Peyer's patch (tissue), 4 donors: ENCODE results near the gene PHEX. TPM values are rescaled to one million over a fixed set of nuclear protein-coding genes. Genes with fewer than 3 reads are reported as not detected.

Source experiments
- DNase-seq, 3 donors: peaks; one replicate each; pipeline ENCODE4 v3.0.0-alpha.2; 2017 to 2019
- H3K27ac ChIP-seq, 4 donors: fragments of 200-600 bp; sonication (generic); one replicate each; pipeline ENCODE4 v1.5.1; 2016 to 2019
- H3K27me3 ChIP-seq, 2 donors: fragments of 200-600 bp; sonication (generic); one replicate each; pipeline ENCODE4 v1.5.1; 2019
- H3K36me3 ChIP-seq, 3 donors: fragments of 200-600 bp; sonication (generic); one replicate each; pipeline ENCODE4 v1.5.1; 2016 to 2019
- H3K4me1 ChIP-seq, 4 donors: fragments of 200-600 bp; sonication (generic); one replicate each; pipeline ENCODE4 v1.5.1; 2016 to 2019
- H3K4me3 ChIP-seq, 4 donors: fragments of 200-600 bp; sonication (generic); 1 replicate in 3 of 4; 2 replicates in 1 of 4; pipeline ENCODE4 v1.5.1; 2016 to 2019; ENCODE audit warnings: mild to moderate bottlenecking in 1 of 4
- H3K9me3 ChIP-seq, 4 donors: fragments of 200-600 bp; sonication (generic); one replicate each; pipeline ENCODE4 v1.5.1; 2016 to 2019; ENCODE audit warnings: mild to moderate bottlenecking in 1 of 4
- POLR2A ChIP-seq, 2 donors: fragments of 450-650 bp; IDR thresholded peaks; one replicate each; pipeline ENCODE4 v1.5.1; 2017; ENCODE audit warnings: antibody characterized with exemption in 2 of 2, mild to moderate bottlenecking in 2 of 2, moderate library complexity in 2 of 2
- total RNA-seq, 4 donors: library from RNA; depleted of rRNA; stranded (reverse); fragments of >200 nt; gene quantifications; one replicate each; pipeline ENCODE4 v1.1.0, GENCODE V29; 2016
- TF ChIP-seq, protein P1 (sequence below), 6 experiments: fragments of 450-650 bp in 4 of 6; fragments of 200-600 bp in 2 of 6; sonication (generic) in 1 of 6; IDR thresholded peaks; one replicate each; pipeline ENCODE4 v1.5.1; 2017 to 2019; ENCODE audit warnings: antibody characterized with exemption in 6 of 6, mild to moderate bottlenecking in 3 of 6, moderate library complexity in 1 of 6

PHEX gene
- total RNA-seq, 4 donors from 2014 or later, result 2.4 to 20.7 (median 8.7) TPM; not detected in 1

DNA sequence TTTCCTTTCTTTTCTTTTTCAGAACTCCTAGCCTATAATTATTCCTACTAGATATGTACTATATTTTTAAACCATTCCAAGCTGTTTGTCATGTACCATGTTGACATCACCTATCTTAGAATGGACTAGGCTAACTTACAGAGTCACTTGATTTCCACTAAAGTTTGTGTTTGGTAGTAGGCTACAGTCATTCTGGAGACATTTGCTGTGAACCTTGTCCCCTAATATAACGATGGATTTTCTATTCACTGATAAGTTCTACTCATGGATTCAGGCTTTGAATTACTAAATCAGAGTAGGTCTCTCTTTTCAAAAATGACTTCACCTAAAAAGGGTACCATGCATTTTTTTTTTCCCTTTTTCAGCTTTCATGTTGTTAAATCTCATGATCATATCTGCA, 93.4 kb downstream of the PHEX start:
- DNase-seq, result no peak
- no peak overlapping the region for H3K4me3 ChIP-seq
- no peak for TF ChIP-seq POLR2A (IDR thresholded peaks at IDR 0.05)
- TF ChIP-seq, protein P1, sequence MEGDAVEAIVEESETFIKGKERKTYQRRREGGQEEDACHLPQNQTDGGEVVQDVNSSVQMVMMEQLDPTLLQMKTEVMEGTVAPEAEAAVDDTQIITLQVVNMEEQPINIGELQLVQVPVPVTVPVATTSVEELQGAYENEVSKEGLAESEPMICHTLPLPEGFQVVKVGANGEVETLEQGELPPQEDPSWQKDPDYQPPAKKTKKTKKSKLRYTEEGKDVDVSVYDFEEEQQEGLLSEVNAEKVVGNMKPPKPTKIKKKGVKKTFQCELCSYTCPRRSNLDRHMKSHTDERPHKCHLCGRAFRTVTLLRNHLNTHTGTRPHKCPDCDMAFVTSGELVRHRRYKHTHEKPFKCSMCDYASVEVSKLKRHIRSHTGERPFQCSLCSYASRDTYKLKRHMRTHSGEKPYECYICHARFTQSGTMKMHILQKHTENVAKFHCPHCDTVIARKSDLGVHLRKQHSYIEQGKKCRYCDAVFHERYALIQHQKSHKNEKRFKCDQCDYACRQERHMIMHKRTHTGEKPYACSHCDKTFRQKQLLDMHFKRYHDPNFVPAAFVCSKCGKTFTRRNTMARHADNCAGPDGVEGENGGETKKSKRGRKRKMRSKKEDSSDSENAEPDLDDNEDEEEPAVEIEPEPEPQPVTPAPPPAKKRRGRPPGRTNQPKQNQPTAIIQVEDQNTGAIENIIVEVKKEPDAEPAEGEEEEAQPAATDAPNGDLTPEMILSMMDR (IDR thresholded peaks at IDR 0.05), result no peak
- no peaks in the 10 kb centered on the region for H3K27me3 ChIP-seq
- H3K9me3 ChIP-seq, result no peaks in the 10 kb centered on the region
- no peak overlapping the region for H3K27ac ChIP-seq
- H3K36me3 ChIP-seq, result no peaks in the 10 kb centered on the region
- H3K4me1 ChIP-seq, result no peaks in the 10 kb centered on the region

DNA sequence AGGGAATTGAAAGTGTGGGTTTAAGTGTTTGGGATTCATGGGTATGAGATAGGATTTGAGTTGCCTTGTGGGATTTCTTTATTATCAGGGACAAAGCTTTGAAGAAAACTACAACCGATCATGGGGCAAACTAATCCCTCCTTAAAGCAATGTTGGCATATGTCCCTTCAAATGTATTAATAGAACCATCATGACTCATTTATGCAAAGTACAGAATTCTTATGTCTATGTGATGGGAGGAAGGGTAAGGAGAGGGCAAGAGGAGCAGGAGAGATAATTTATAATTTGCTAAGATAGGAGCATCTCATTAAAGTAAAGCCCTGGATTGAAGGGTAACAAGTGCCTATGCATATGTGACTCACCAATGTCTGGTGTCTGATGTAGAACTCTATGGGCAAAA, 94.2 kb downstream of the PHEX start:
- Histone ChIP-seq H3K9me3 (no peaks in the 10 kb centered on the region), H3K27ac (no peak overlapping the region), H3K36me3 (no peaks in the 10 kb centered on the region), H3K4me1 (no peaks in the 10 kb centered on the region), H3K4me3 (no peak overlapping the region), H3K27me3 (no peaks in the 10 kb centered on the region)
- no peak for DNase-seq
- TF ChIP-seq POLR2A (IDR thresholded peaks at IDR 0.05), result no peak
- TF ChIP-seq, protein P1 (IDR thresholded peaks at IDR 0.05), result no peak

DNA sequence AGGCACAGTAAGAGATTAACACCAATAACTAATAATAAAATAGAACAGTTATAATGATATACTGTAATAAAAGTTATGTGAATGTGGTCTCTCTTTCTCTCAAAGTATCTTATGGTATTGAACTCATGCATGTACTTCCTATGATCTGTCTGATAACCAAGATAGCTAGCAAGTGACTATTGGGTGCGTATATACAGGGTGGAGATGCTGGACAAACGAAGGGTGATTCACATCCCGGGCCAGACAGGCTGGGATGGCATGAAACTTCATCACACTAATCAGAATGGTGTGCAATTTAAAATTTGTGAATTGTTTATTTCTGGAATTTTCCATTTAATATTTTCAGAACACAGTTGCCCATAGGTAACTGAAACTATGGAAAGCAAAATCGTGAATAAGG, 96.8 kb downstream of the PHEX start:
- no peak for TF ChIP-seq POLR2A (IDR thresholded peaks at IDR 0.05)
- TF ChIP-seq, protein P1 (IDR thresholded peaks at IDR 0.05), result no peak

DNA sequence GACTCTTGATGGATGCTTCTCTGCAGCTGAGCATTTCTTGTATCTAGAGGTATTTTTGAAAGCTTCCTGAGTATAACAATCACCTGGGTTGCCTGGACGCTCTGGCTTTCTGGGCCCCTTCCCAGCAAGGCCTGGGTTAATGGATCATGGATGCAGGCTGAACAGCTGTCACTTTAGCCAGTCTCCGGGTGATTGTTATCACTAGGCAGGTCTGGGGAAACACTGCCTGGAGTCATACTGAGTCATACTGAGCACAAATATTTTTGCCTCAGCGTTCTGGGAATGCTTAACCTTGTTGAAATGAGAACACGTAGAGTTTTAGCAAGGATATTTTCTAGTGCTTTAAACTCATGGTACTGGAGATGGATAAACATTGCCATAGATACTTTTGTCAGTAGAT, 102.6 kb downstream of the PHEX start:
- TF ChIP-seq, protein P1 (IDR thresholded peaks at IDR 0.05), result no peak
- no peak for TF ChIP-seq POLR2A (IDR thresholded peaks at IDR 0.05)
- Histone ChIP-seq H3K4me3 (no peak overlapping the region), H3K9me3 (no peaks in the 10 kb centered on the region), H3K4me1 (peaks cover 0 to 8% (median 0%) of the 10 kb centered on the region in 4 donors), H3K36me3 (no peaks in the 10 kb centered on the region), H3K27ac (no peak overlapping the region), H3K27me3 (no peaks in the 10 kb centered on the region)
- DNase-seq, result no peak

More for the DNA sequence above, 96.8 kb downstream of the PHEX start:
- Histone ChIP-seq H3K9me3 (no peaks in the 10 kb centered on the region), H3K36me3 (no peaks in the 10 kb centered on the region), H3K4me1 (no peaks in the 10 kb centered on the region), H3K4me3 (no peak overlapping the region), H3K27ac (no peak overlapping the region), H3K27me3 (no peaks in the 10 kb centered on the region)
- DNase-seq, result no peak

DNA sequence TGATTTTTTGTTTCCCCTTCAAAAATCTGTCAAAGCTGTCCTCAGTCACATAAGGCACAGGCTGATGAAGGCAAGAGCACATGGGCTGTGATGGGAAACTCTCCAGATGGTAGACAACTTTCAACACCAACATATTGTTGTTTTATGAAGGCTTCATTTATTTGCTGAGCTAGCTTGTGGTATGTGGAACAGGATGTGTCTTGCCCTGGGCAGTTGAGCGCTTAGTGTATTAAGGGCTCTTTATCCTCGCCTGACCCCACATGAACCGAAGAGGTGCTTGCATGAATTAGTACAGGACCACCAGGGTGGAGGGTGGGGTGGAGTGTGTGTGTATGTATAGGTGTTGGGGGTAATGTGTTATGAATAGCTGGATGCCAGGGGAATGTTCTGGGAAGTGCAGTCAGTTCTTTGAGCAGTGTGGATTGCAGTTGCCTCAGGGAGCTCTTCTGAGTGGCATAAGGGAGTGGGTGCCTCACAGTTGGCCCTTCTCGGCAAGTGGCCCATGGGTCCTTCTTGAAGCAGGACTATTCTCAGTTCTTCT, 103.1 kb downstream of the PHEX start:
- no peaks in the 10 kb centered on the region for H3K36me3 ChIP-seq
- no peak overlapping the region for H3K4me3 ChIP-seq
- H3K27me3 ChIP-seq, result no peaks in the 10 kb centered on the region
- no peaks in the 10 kb centered on the region for H3K9me3 ChIP-seq
- DNase-seq, result no peak
- peak overlapping the region in 1 of 4 donors; percentile 17 for H3K27ac ChIP-seq
- TF ChIP-seq, protein P1 (IDR thresholded peaks at IDR 0.05), result no peak
- TF ChIP-seq POLR2A (IDR thresholded peaks at IDR 0.05), result no peak
- H3K4me1 ChIP-seq, result peaks cover 0 to 8% (median 0%) of the 10 kb centered on the region in 4 donors
